DOHH2 (cell line): Measurements from ENCODE around the gene EIF4B.
A peak's percentile ranks its signal among the peaks of the same experiment; 100 is the strongest.

Source experiments
- H3F3A ChIP-seq: fragments of 200-600 bp; sonication (generic), shearing (Covaris generic); 2 replicates; pipeline ENCODE4 v1.6.0; 2016; ENCODE audit warnings: antibody characterized with exemption, mild to moderate bottlenecking; ENCODE audit not compliant: control insufficient read depth, insufficient read depth
- H3K27ac ChIP-seq: fragments of 200-600 bp; sonication (generic); 2 replicates; pipeline ENCODE4 v1.5.1; 2014; ENCODE audit warnings: low read depth, mild to moderate bottlenecking, low read length, moderate library complexity
- H3K27me3 ChIP-seq: fragments of 200-600 bp; sonication (generic); 2 replicates; pipeline ENCODE4 v1.6.1; 2014; ENCODE audit warnings: mild to moderate bottlenecking, low read length, mixed read lengths; ENCODE audit not compliant: control insufficient read depth
- H3K36me3 ChIP-seq: fragments of 200-600 bp; sonication (generic); 2 replicates; pipeline ENCODE4 v1.6.1; 2014; ENCODE audit warnings: mild to moderate bottlenecking, low read length, moderate library complexity, mixed read lengths; ENCODE audit not compliant: control insufficient read depth
- H3K4me1 ChIP-seq: fragments of 200-600 bp; sonication (generic); 2 replicates; pipeline ENCODE4 v1.6.1; 2014; ENCODE audit warnings: mild to moderate bottlenecking, low read length, mixed read lengths; ENCODE audit not compliant: control insufficient read depth
- H3K4me2 ChIP-seq: fragments of 200-600 bp; sonication (generic); 2 replicates; pipeline ENCODE4 v1.6.0; 2014; ENCODE audit warnings: mild to moderate bottlenecking, low read length, moderate library complexity
- H3K4me3 ChIP-seq: fragments of 200-600 bp; sonication (generic); 2 replicates; pipeline ENCODE4 v1.5.1; 2014; ENCODE audit warnings: mild to moderate bottlenecking, low read length, mixed read lengths
- H3K79me2 ChIP-seq: fragments of 200-600 bp; sonication (generic); 2 replicates; pipeline ENCODE4 v1.6.1; 2014; ENCODE audit warnings: mild to moderate bottlenecking, low read length, mixed read lengths; ENCODE audit not compliant: control insufficient read depth
- H3K9me2 ChIP-seq: fragments of 200-600 bp; sonication (generic); replicated peaks from 2 replicates; pipeline ENCODE4 v1.6.1; 2014; ENCODE audit warnings: mild to moderate bottlenecking, low read length, mixed read lengths; ENCODE audit not compliant: control insufficient read depth
- H3K9me3 ChIP-seq: fragments of 200-600 bp; sonication (generic); 2 replicates; pipeline ENCODE4 v1.6.1; 2014; ENCODE audit warnings: antibody characterized with exemption, low read length, mixed read lengths; ENCODE audit not compliant: control insufficient read depth, insufficient read depth
- H4K20me1 ChIP-seq: fragments of 200-600 bp; sonication (generic); 2 replicates; pipeline ENCODE4 v1.6.0; 2014; ENCODE audit warnings: low read depth, mild to moderate bottlenecking, antibody characterized with exemption, low read length, moderate library complexity; ENCODE audit not compliant: control insufficient read depth, insufficient read depth
- CTCF ChIP-seq: fragments of 200-600 bp; sonication (generic); IDR thresholded peaks from one replicate; pipeline ENCODE4 v1.5.1; 2014; ENCODE audit warnings: antibody characterized with exemption, mild to moderate bottlenecking, low read depth, low read length; ENCODE audit not compliant: poor library complexity, severe bottlenecking
- EZH2phosphoT487 ChIP-seq: fragments of 200-600 bp; sonication (generic); IDR thresholded peaks from 2 replicates; pipeline ENCODE4 v1.6.1; 2017; ENCODE audit warnings: borderline replicate concordance, mild to moderate bottlenecking, antibody characterized with exemption, low read length, moderate library complexity, mixed read lengths

Gene EIF4B

GRCh38 chr12:52980650-52981423, 25.4 kb upstream of the EIF4B start:
- Histone ChIP-seq H3K4me1 (no peaks in the 10 kb centered on the region), H3K79me2 (no peaks in the 10 kb centered on the region), H3K4me2 (no peak overlapping the region), H3F3A (no peaks in the 10 kb centered on the region), H3K4me3 (no peak overlapping the region), H3K9me2 (no peaks in the 10 kb centered on the region), H4K20me1 (no peaks in the 10 kb centered on the region), H3K27ac (no peak overlapping the region), H3K36me3 (no peaks in the 10 kb centered on the region), H3K27me3 (peaks cover 8% of the 10 kb centered on the region), H3K9me3 (no peaks in the 10 kb centered on the region)
- TF ChIP-seq EZH2phosphoT487 = no peak
- TF ChIP-seq CTCF = peak; percentile 100

DNA sequence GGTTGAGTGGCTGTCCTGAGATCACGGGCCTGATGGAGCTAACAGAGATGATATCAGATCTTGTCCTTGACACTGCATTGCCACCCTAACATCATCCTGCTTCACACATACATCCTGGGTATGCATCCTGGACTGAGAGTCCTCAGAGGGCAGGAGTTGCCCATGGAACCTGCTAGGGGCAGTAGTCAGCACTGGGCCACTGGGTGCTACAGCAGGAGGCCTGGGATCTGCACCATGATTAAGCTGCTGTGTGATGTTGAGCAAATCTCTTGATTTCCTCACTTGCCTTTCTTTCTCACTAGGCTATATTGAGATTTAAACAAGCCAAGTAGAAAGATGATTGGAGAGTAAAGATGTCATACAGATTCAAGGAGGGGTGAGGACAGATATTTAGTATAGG, 22.1 kb upstream of the EIF4B start:
- H3K27ac ChIP-seq = no peak overlapping the region
- no peaks in the 10 kb centered on the region for H3K9me2 ChIP-seq
- TF ChIP-seq CTCF = no peak
- TF ChIP-seq EZH2phosphoT487 = no peak
- H4K20me1 ChIP-seq = no peaks in the 10 kb centered on the region
- no peaks in the 10 kb centered on the region for H3K9me3 ChIP-seq
- H3K4me1 ChIP-seq = no peaks in the 10 kb centered on the region
- no peak overlapping the region for H3K4me3 ChIP-seq
- no peak overlapping the region for H3K4me2 ChIP-seq
- no peaks in the 10 kb centered on the region for H3K79me2 ChIP-seq
- H3F3A ChIP-seq = no peaks in the 10 kb centered on the region
- no peaks in the 10 kb centered on the region for H3K36me3 ChIP-seq
- H3K27me3 ChIP-seq = peaks cover 3% of the 10 kb centered on the region

DNA sequence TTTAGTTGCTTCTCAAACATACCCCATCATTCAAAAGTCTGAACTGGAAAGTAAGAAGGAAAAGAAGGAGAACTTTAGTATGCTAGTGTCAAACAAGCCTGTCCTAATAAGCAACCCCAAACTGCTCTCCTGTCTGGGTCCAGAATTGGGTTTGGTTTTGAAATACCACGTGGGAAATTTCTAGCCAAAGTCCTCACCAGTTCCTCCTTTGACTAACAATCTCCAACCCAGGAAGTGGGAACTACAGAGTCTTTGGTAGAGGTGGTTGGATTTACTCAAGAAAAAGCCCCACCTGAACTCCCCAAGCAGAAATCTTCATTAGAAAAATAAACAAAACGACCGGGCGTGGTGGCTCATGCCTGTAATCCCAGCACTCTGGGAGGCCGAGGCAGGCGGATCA, 17.4 kb upstream of the EIF4B start:
- Histone ChIP-seq H3K4me1 (no peaks in the 10 kb centered on the region), H3K9me2 (no peaks in the 10 kb centered on the region), H3F3A (no peaks in the 10 kb centered on the region), H3K36me3 (no peaks in the 10 kb centered on the region), H3K9me3 (no peaks in the 10 kb centered on the region), H3K4me2 (no peak overlapping the region), H3K79me2 (no peaks in the 10 kb centered on the region), H3K27me3 (peaks cover 5% of the 10 kb centered on the region), H3K27ac (no peak overlapping the region), H4K20me1 (no peaks in the 10 kb centered on the region), H3K4me3 (no peak overlapping the region)
- TF ChIP-seq CTCF (no peak), EZH2phosphoT487 (no peak)
